GM12801 (cell line): Measurements from ENCODE around the gene GOLGA8B.

Experiments
- CTCF ChIP-seq: IDR thresholded peaks from one replicate; pipeline ENCODE4 v1.5.1; 2011; ENCODE audit warnings: control low read depth; ENCODE audit not compliant: insufficient read length; ENCODE audit errors: extremely low read depth

GOLGA8B gene

GRCh38 chr15:34594361-34594760 is 10.9 kb upstream of the GOLGA8B start:
- TF ChIP-seq CTCF: no peak

- TF ChIP-seq CTCF: no peak
Measured at GRCh38 chr15:34591306-34591705, 7.9 kb upstream of the GOLGA8B start.

GRCh38 chr15:34588046-34588674 is 4.7 kb upstream of the GOLGA8B start:
- no peak for TF ChIP-seq CTCF

- no peak for TF ChIP-seq CTCF
Measured at GRCh38 chr15:34584996-34585395, 1.5 kb upstream of the GOLGA8B start.

- TF ChIP-seq CTCF: no peak
Measured at GRCh38 chr15:34584330-34584668, 848 bp upstream of the GOLGA8B start.

GRCh38 chr15:34582461-34583371 is 735 bp downstream of the GOLGA8B start:
- no peak for TF ChIP-seq CTCF

- no peak for TF ChIP-seq CTCF
Measured at GRCh38 chr15:34581043-34581365, 2.4 kb downstream of the GOLGA8B start.
